Naive B cell (primary cell): ENCODE data around the gene ELMO1. TPM values are rescaled to one million over a fixed set of nuclear protein-coding genes. Genes with fewer than 3 reads are reported as not detected.

Source experiments
- ATAC-seq, 2 donors: fragments of 150-1000 bp; cut with Tn5 transposase; 2 replicates each; pipeline ENCODE4 v1.10.0; 2021; ENCODE audit warnings: low read depth in 2 of 2, mild to moderate bottlenecking in 2 of 2, moderate library complexity in 2 of 2
- DNase-seq: peaks from one replicate; pipeline ENCODE4 v3.0.0; 2022
- H3K27ac Mint-ChIP-seq, 6 donors: one replicate each; pipeline ENCODE4 v1.8.0; 2020 to 2022; ENCODE audit warnings: mild to moderate bottlenecking in 6 of 6, mixed read lengths in 6 of 6, moderate library complexity in 5 of 6, inconsistent platforms in 2 of 6
- H3K27me3 Mint-ChIP-seq, 3 donors: one replicate each; pipeline ENCODE4 v1.8.0; 2021 to 2022; ENCODE audit warnings: mixed read lengths in 3 of 3, mild to moderate bottlenecking in 1 of 3
- H3K36me3 Mint-ChIP-seq, 2 donors: one replicate each; pipeline ENCODE4 v1.8.0; 2020 to 2022; ENCODE audit warnings: mixed read lengths in 2 of 2, inconsistent platforms in 1 of 2, mild to moderate bottlenecking in 1 of 2
- H3K4me1 Mint-ChIP-seq, 3 donors: one replicate each; pipeline ENCODE4 v1.8.0; 2020 to 2022; ENCODE audit warnings: mixed read lengths in 3 of 3, inconsistent platforms in 1 of 3, mild to moderate bottlenecking in 1 of 3, moderate library complexity in 1 of 3
- H3K4me3 Mint-ChIP-seq, 8 donors: one replicate each; pipeline ENCODE4 v1.8.0; 2020 to 2022; ENCODE audit warnings: mild to moderate bottlenecking in 8 of 8, mixed read lengths in 8 of 8, moderate library complexity in 8 of 8, inconsistent platforms in 2 of 8
- H3K9me3 Mint-ChIP-seq, 7 donors: one replicate each; pipeline ENCODE4 v1.8.0; 2020 to 2022; ENCODE audit warnings: mixed read lengths in 7 of 7, mild to moderate bottlenecking in 5 of 7, inconsistent platforms in 2 of 7, moderate library complexity in 1 of 7
- polyA plus RNA-seq, 6 donors: library from polyadenylated mRNA; unstranded; fragments of 300-500 nt; fragmentation: Illumina TruSeq; gene quantifications; one replicate each; pipeline ENCODE4 v1.2.3, GENCODE V29; 2021; ENCODE audit warnings: low read depth in 6 of 6

ELMO1 gene
- polyA plus RNA-seq, 6 donors from 2014 or later = 42.8 to 69.9 (median 59.5) TPM

GRCh38 chr7:37424995-37425394 lies 23.7 kb downstream of the ELMO1 start:
- H3K4me3 Mint-ChIP-seq = no peak overlapping the region
- H3K27me3 Mint-ChIP-seq = no peaks in the 10 kb centered on the region
- H3K27ac Mint-ChIP-seq = peak overlapping the region in 5 of 6 donors; percentile 15 to 56 (median 39)
- DNase-seq (no peak), ATAC-seq (peak; percentile 52 to 61)
- peaks cover 39 to 63% (median 53%) of the 10 kb centered on the region in 3 donors for H3K4me1 Mint-ChIP-seq
- H3K9me3 Mint-ChIP-seq = no peaks in the 10 kb centered on the region
- H3K36me3 Mint-ChIP-seq = peaks cover 0 to 4% of the 10 kb centered on the region in 2 donors

GRCh38 chr7:37424521-37424920 lies 24.1 kb downstream of the ELMO1 start:
- no peak overlapping the region for H3K4me3 Mint-ChIP-seq
- H3K27me3 Mint-ChIP-seq = no peaks in the 10 kb centered on the region
- H3K27ac Mint-ChIP-seq = no peak overlapping the region
- H3K4me1 Mint-ChIP-seq = peaks cover 39 to 63% (median 53%) of the 10 kb centered on the region in 3 donors
- DNase-seq (no peak), ATAC-seq (no peak)
- H3K36me3 Mint-ChIP-seq = peaks cover 0 to 2% of the 10 kb centered on the region in 2 donors
- no peaks in the 10 kb centered on the region for H3K9me3 Mint-ChIP-seq

GRCh38 chr7:37421861-37422500 lies 26.7 kb downstream of the ELMO1 start:
- Mint-ChIP-seq H3K27me3 (no peaks in the 10 kb centered on the region), H3K4me3 (no peak overlapping the region), H3K36me3 (no peaks in the 10 kb centered on the region), H3K4me1 (peaks cover 47 to 72% (median 65%) of the 10 kb centered on the region in 3 donors), H3K27ac (peak overlapping the region in 1 of 6 donors; percentile 17), H3K9me3 (no peaks in the 10 kb centered on the region)
- no peak for DNase-seq
- no peak for ATAC-seq

- Mint-ChIP-seq H3K4me3 (no peak overlapping the region), H3K27ac (peak overlapping the region; percentile 0 to 66 (median 29)), H3K27me3 (no peaks in the 10 kb centered on the region), H3K36me3 (no peaks in the 10 kb centered on the region), H3K4me1 (peaks cover 48 to 70% (median 68%) of the 10 kb centered on the region in 3 donors), H3K9me3 (no peaks in the 10 kb centered on the region)
- ATAC-seq (no peak), DNase-seq (no peak)
These were observed 27.5 kb downstream of the ELMO1 start for GRCh38 chr7:37420946-37421695.

GRCh38 chr7:37419496-37419895 lies 29.2 kb downstream of the ELMO1 start:
- DNase-seq = no peak
- H3K27me3 Mint-ChIP-seq = no peaks in the 10 kb centered on the region
- H3K36me3 Mint-ChIP-seq = no peaks in the 10 kb centered on the region
- no peak overlapping the region for H3K4me3 Mint-ChIP-seq
- H3K9me3 Mint-ChIP-seq = no peaks in the 10 kb centered on the region
- H3K4me1 Mint-ChIP-seq = peaks cover 43 to 64% (median 58%) of the 10 kb centered on the region in 3 donors
- ATAC-seq = peak; percentile 87 to 89
- H3K27ac Mint-ChIP-seq = peak overlapping the region in 5 of 6 donors; percentile 0 to 50 (median 24)

GRCh38 chr7:37418381-37418780 lies 30.3 kb downstream of the ELMO1 start:
- DNase-seq (no peak), ATAC-seq (no peak)
- Mint-ChIP-seq H3K9me3 (no peaks in the 10 kb centered on the region), H3K4me3 (no peak overlapping the region), H3K27me3 (no peaks in the 10 kb centered on the region), H3K4me1 (peaks cover 46 to 74% (median 59%) of the 10 kb centered on the region in 3 donors), H3K36me3 (peaks cover 0 to 2% of the 10 kb centered on the region in 2 donors), H3K27ac (peak overlapping the region in 2 of 6 donors; percentile 70 to 85)

- DNase-seq (no peak), ATAC-seq (peak; percentile 22 to 47)
- H3K36me3 Mint-ChIP-seq = peaks cover 0 to 9% of the 10 kb centered on the region in 2 donors
- H3K4me3 Mint-ChIP-seq = peak overlapping the region in 2 of 8 donors; percentile 35 to 56
- peaks cover 50 to 84% (median 55%) of the 10 kb centered on the region in 3 donors for H3K4me1 Mint-ChIP-seq
- H3K27ac Mint-ChIP-seq = peak overlapping the region in 5 of 6 donors; percentile 71 to 94 (median 84)
- no peaks in the 10 kb centered on the region for H3K27me3 Mint-ChIP-seq
- H3K9me3 Mint-ChIP-seq = peaks cover 0 to 5% (median 2%) of the 10 kb centered on the region in 7 donors
These were observed 31.6 kb downstream of the ELMO1 start for GRCh38 chr7:37417107-37417474.

GRCh38 chr7:37416378-37417106 lies 32.1 kb downstream of the ELMO1 start:
- peak; percentile 61 to 79 for ATAC-seq
- Mint-ChIP-seq H3K9me3 (peaks cover 0 to 5% (median 2%) of the 10 kb centered on the region in 7 donors), H3K4me3 (peak overlapping the region in 2 of 8 donors; percentile 35 to 56), H3K4me1 (peaks cover 55 to 78% (median 56%) of the 10 kb centered on the region in 3 donors), H3K36me3 (peaks cover 0 to 9% of the 10 kb centered on the region in 2 donors), H3K27ac (peak overlapping the region in 4 of 6 donors; percentile 71 to 94 (median 84)), H3K27me3 (no peaks in the 10 kb centered on the region)
- no peak for DNase-seq

GRCh38 chr7:37415629-37416028 lies 33.0 kb downstream of the ELMO1 start:
- DNase-seq = no peak
- H3K36me3 Mint-ChIP-seq = peaks cover 0 to 9% of the 10 kb centered on the region in 2 donors
- no peak for ATAC-seq
- H3K27me3 Mint-ChIP-seq = no peaks in the 10 kb centered on the region
- no peak overlapping the region for H3K4me3 Mint-ChIP-seq
- peak overlapping the region in 1 of 6 donors; percentile 41 for H3K27ac Mint-ChIP-seq
- peaks cover 0 to 5% (median 2%) of the 10 kb centered on the region in 7 donors for H3K9me3 Mint-ChIP-seq
- peaks cover 50 to 75% (median 55%) of the 10 kb centered on the region in 3 donors for H3K4me1 Mint-ChIP-seq

- peaks cover 0 to 5% (median 2%) of the 10 kb centered on the region in 7 donors for H3K9me3 Mint-ChIP-seq
- H3K27ac Mint-ChIP-seq = peak overlapping the region in 1 of 6 donors; percentile 1
- no peaks in the 10 kb centered on the region for H3K27me3 Mint-ChIP-seq
- H3K4me3 Mint-ChIP-seq = no peak overlapping the region
- DNase-seq (no peak), ATAC-seq (no peak)
- peaks cover 50 to 75% (median 56%) of the 10 kb centered on the region in 3 donors for H3K4me1 Mint-ChIP-seq
- peaks cover 0 to 9% of the 10 kb centered on the region in 2 donors for H3K36me3 Mint-ChIP-seq
These were observed 34.2 kb downstream of the ELMO1 start for GRCh38 chr7:37414352-37414983.

GRCh38 chr7:37411444-37412034 lies 37.1 kb downstream of the ELMO1 start:
- Mint-ChIP-seq H3K27ac (peak overlapping the region in 3 of 6 donors; percentile 36 to 72 (median 52)), H3K4me3 (peak overlapping the region in 1 of 8 donors; percentile 4), H3K4me1 (peaks cover 41 to 65% (median 57%) of the 10 kb centered on the region in 3 donors), H3K9me3 (peaks cover 0 to 5% (median 2%) of the 10 kb centered on the region in 7 donors), H3K27me3 (no peaks in the 10 kb centered on the region), H3K36me3 (peaks cover 0 to 9% of the 10 kb centered on the region in 2 donors)
- ATAC-seq = no peak
- DNase-seq = no peak
